HEK293 (cell line): ENCODE data around the gene BBS7.

Experiments
- SCRT2 ChIP-seq: fragments of 450-650 bp; formaldehyde crosslinking; IDR thresholded peaks from 2 replicates; pipeline ENCODE4 v1.5.1; 2016; ENCODE audit warnings: missing biosample characterization, missing genetic modification characterization
- SP2 ChIP-seq: fragments of 450-650 bp; formaldehyde crosslinking; IDR thresholded peaks from 2 replicates; pipeline ENCODE4 v1.5.1; 2016; ENCODE audit warnings: missing biosample characterization, missing genetic modification characterization
- YY1 ChIP-seq: fragments of 450-650 bp; formaldehyde crosslinking; IDR thresholded peaks from 2 replicates; pipeline ENCODE4 v1.5.1; 2018; ENCODE audit warnings: missing biosample characterization, missing genetic modification characterization
- ZNF239 ChIP-seq: fragments of 450-650 bp; formaldehyde crosslinking; IDR thresholded peaks from 2 replicates; pipeline ENCODE4 v1.5.1; 2016; ENCODE audit warnings: missing biosample characterization, missing genetic modification characterization
- ZNF549 ChIP-seq: fragments of 450-650 bp; IDR thresholded peaks from 2 replicates; pipeline ENCODE4 v1.5.1; 2018; ENCODE audit warnings: missing biosample characterization, missing genetic modification characterization, mild to moderate bottlenecking, inconsistent platforms, moderate library complexity
- ZNF660 ChIP-seq: fragments of 450-650 bp; IDR thresholded peaks from 2 replicates; pipeline ENCODE4 v1.5.1; 2018; ENCODE audit warnings: missing biosample characterization, mild to moderate bottlenecking, missing genetic modification characterization
- TF ChIP-seq, protein P1 (sequence below): fragments of 450-650 bp; formaldehyde crosslinking; IDR thresholded peaks from 2 replicates; pipeline ENCODE4 v1.5.1; 2016; ENCODE audit warnings: missing biosample characterization, missing genetic modification characterization
- TF ChIP-seq, protein P2 (sequence below): fragments of 450-650 bp; formaldehyde crosslinking; IDR thresholded peaks from 2 replicates; pipeline ENCODE4 v1.5.1; 2016; ENCODE audit warnings: missing biosample characterization, missing genetic modification characterization

DNA sequence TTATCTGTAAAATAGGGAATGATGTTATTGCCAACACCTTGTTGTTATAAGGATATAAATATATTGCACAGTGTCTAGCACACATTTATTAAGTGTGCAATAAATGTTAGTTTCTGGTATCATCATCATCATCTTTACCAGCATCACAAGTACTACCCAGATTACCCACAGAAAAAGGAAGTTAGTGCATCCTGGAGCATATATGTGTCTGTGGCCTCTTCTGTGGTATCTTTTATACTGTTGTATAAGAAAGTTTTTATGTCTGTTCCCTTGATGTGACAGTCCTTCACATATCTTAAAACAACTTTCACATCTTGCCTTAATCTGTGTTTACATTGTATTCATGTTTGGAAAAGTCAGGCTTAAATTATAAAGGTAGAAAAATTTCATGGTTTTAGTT lies 59.2 kb downstream of the BBS7 start:
- TF ChIP-seq YY1 (tag by site-specific recombination): no peak
- TF ChIP-seq ZNF239: no peak
- TF ChIP-seq, protein P1, sequence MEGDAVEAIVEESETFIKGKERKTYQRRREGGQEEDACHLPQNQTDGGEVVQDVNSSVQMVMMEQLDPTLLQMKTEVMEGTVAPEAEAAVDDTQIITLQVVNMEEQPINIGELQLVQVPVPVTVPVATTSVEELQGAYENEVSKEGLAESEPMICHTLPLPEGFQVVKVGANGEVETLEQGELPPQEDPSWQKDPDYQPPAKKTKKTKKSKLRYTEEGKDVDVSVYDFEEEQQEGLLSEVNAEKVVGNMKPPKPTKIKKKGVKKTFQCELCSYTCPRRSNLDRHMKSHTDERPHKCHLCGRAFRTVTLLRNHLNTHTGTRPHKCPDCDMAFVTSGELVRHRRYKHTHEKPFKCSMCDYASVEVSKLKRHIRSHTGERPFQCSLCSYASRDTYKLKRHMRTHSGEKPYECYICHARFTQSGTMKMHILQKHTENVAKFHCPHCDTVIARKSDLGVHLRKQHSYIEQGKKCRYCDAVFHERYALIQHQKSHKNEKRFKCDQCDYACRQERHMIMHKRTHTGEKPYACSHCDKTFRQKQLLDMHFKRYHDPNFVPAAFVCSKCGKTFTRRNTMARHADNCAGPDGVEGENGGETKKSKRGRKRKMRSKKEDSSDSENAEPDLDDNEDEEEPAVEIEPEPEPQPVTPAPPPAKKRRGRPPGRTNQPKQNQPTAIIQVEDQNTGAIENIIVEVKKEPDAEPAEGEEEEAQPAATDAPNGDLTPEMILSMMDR: no peak
- no peak for TF ChIP-seq ZNF549 (tag by site-specific recombination)
- TF ChIP-seq, protein P2, sequence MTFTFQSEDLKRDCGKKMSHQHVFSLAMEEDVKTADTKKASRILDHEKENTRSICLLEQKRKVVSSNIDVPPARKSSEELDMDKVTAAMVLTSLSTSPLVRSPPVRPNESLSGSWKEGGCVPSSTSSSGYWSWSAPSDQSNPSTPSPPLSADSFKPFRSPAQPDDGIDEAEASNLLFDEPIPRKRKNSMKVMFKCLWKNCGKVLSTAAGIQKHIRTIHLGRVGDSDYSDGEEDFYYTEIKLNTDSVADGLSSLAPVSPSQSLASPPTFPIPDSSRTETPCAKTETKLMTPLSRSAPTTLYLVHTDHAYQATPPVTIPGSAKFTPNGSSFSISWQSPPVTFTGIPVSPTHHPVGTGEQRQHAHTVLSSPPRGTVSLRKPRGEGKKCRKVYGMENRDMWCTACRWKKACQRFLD (tag by site-specific recombination): no peak
- TF ChIP-seq SCRT2: no peak
- TF ChIP-seq ZNF660 (tag by site-specific recombination): no peak
- no peak for TF ChIP-seq SP2 (tag by site-specific recombination)
